ENCODE data around the gene UPK2.
A peak's percentile ranks its signal among the peaks of the same experiment; 100 is the strongest.

The UPK2 gene

DNA sequence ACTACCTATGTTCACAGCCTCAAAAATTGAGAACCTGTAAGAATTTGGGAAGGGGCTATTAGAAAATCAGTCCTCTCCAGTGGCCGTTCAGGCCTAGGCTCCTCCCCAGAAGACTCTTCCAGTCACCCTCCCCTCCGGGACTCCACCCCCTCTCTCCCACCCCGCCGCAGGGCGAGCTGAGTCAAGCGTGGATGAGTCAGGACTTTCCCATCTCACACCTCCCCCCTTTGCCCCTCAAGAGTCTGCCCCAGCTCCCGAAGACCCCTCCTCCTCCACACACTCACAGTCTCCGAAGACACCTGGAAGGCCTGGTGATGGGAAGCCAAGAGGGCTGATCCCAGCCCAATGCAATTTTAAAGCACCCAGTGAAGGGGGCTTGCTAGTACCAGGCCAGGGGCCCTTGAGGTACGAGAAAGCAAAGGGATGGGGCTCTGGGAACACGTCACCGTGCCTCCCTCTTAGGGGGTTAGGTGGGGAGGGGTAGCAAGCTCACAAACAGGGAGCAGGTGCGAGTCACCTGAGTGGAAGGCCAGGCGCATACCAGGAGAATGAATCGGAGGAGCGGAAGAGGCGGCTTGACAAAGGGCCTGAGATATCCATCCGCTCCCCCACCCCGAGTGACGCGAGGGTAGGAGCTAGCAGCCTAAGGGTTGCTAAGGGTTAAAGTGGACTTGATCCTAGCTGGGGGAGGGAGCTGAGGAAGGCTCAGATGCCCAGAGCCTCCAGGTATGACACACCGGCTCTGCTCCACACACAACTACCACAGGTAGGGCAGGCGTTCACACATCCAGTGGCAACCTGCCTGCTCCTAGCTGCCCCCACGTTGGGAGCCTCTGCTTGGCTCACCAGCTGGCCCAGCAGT, 44.0 kb upstream of the UPK2 start (continued):
- TF ChIP-seq, protein P1, sequence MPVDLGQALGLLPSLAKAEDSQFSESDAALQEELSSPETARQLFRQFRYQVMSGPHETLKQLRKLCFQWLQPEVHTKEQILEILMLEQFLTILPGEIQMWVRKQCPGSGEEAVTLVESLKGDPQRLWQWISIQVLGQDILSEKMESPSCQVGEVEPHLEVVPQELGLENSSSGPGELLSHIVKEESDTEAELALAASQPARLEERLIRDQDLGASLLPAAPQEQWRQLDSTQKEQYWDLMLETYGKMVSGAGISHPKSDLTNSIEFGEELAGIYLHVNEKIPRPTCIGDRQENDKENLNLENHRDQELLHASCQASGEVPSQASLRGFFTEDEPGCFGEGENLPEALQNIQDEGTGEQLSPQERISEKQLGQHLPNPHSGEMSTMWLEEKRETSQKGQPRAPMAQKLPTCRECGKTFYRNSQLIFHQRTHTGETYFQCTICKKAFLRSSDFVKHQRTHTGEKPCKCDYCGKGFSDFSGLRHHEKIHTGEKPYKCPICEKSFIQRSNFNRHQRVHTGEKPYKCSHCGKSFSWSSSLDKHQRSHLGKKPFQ (tag by site-specific recombination; IDR thresholded peaks at IDR 0.05) = no peak
- TF ChIP-seq KLF9 (tag by site-specific recombination; IDR thresholded peaks at IDR 0.05; ENCODE audit: low read depth) (peak; percentile 48; the same call in 1 of the 2 replicates), ZNF433 (tag by site-specific recombination; IDR thresholded peaks at IDR 0.05; ENCODE audit: low read depth) (no peak), ZNF398 (tag by site-specific recombination; IDR thresholded peaks at IDR 0.05) (peak; percentile 94), PRDM10 (tag by site-specific recombination; IDR thresholded peaks at IDR 0.05) (peak; percentile 91), ZNF302 (tag by site-specific recombination; IDR thresholded peaks at IDR 0.05; ENCODE audit: low read depth) (no peak), ZNF292 (tag by site-specific recombination; IDR thresholded peaks at IDR 0.05; ENCODE audit: borderline replicate concordance, low read depth) (no peak), ZNF175 (tag by site-specific recombination; IDR thresholded peaks at IDR 0.05) (no peak), ZFHX2 (tag by site-specific recombination; conservative IDR thresholded peaks at IDR 0.05) (peak; percentile 39; the same call in 1 of the 2 replicates), ZNF660 (tag by site-specific recombination; IDR thresholded peaks at IDR 0.05) (no peak), MEIS1 (CRISPR knock-in tag; IDR thresholded peaks at IDR 0.05; ENCODE audit: borderline replicate concordance) (no peak), ZNF341 (tag by site-specific recombination; IDR thresholded peaks at IDR 0.05; ENCODE audit: low read depth) (peak; percentile 97), ZNF621 (tag by site-specific recombination; IDR thresholded peaks at IDR 0.05) (no peak), PBX3 (CRISPR knock-in tag; IDR thresholded peaks at IDR 0.05) (no peak), PRDM6 (tag by site-specific recombination; IDR thresholded peaks at IDR 0.05) (no peak), ZNF600 (tag by site-specific recombination; IDR thresholded peaks at IDR 0.05) (no peak), ZBTB6 (tag by site-specific recombination; IDR thresholded peaks at IDR 0.05) (no peak)
- TF ChIP-seq, protein P2, sequence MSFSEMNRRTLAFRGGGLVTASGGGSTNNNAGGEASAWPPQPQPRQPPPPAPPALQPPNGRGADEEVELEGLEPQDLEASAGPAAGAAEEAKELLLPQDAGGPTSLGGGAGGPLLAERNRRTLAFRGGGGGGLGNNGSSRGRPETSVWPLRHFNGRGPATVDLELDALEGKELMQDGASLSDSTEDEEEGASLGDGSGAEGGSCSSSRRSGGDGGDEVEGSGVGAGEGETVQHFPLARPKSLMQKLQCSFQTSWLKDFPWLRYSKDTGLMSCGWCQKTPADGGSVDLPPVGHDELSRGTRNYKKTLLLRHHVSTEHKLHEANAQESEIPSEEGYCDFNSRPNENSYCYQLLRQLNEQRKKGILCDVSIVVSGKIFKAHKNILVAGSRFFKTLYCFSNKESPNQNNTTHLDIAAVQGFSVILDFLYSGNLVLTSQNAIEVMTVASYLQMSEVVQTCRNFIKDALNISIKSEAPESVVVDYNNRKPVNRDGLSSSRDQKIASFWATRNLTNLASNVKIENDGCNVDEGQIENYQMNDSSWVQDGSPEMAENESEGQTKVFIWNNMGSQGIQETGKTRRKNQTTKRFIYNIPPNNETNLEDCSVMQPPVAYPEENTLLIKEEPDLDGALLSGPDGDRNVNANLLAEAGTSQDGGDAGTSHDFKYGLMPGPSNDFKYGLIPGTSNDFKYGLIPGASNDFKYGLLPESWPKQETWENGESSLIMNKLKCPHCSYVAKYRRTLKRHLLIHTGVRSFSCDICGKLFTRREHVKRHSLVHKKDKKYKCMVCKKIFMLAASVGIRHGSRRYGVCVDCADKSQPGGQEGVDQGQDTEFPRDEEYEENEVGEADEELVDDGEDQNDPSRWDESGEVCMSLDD (tag by site-specific recombination; IDR thresholded peaks at IDR 0.05) = no peak
- TF ChIP-seq, protein P3, sequence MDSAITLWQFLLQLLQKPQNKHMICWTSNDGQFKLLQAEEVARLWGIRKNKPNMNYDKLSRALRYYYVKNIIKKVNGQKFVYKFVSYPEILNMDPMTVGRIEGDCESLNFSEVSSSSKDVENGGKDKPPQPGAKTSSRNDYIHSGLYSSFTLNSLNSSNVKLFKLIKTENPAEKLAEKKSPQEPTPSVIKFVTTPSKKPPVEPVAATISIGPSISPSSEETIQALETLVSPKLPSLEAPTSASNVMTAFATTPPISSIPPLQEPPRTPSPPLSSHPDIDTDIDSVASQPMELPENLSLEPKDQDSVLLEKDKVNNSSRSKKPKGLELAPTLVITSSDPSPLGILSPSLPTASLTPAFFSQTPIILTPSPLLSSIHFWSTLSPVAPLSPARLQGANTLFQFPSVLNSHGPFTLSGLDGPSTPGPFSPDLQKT (IDR thresholded peaks at IDR 0.05; ENCODE audit: borderline replicate concordance, low read depth, low read length) = no peak
- TF ChIP-seq, protein P4, sequence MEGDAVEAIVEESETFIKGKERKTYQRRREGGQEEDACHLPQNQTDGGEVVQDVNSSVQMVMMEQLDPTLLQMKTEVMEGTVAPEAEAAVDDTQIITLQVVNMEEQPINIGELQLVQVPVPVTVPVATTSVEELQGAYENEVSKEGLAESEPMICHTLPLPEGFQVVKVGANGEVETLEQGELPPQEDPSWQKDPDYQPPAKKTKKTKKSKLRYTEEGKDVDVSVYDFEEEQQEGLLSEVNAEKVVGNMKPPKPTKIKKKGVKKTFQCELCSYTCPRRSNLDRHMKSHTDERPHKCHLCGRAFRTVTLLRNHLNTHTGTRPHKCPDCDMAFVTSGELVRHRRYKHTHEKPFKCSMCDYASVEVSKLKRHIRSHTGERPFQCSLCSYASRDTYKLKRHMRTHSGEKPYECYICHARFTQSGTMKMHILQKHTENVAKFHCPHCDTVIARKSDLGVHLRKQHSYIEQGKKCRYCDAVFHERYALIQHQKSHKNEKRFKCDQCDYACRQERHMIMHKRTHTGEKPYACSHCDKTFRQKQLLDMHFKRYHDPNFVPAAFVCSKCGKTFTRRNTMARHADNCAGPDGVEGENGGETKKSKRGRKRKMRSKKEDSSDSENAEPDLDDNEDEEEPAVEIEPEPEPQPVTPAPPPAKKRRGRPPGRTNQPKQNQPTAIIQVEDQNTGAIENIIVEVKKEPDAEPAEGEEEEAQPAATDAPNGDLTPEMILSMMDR (tag by site-specific recombination; IDR thresholded peaks at IDR 0.05) = no peak

Data from HEK293 (cell line).